Peyer's patch (tissue), 4 donors: ENCODE results near the gene CEMIP.

Experiments used
- POLR2A ChIP-seq, 2 donors: fragments of 450-650 bp; IDR thresholded peaks; one replicate each; pipeline ENCODE4 v1.5.1; 2017; ENCODE audit warnings: antibody characterized with exemption in 2 of 2, mild to moderate bottlenecking in 2 of 2, moderate library complexity in 2 of 2
- TF ChIP-seq, protein P1 (sequence below), 6 experiments: fragments of 450-650 bp in 4 of 6; fragments of 200-600 bp in 2 of 6; sonication (generic) in 1 of 6; IDR thresholded peaks; one replicate each; pipeline ENCODE4 v1.5.1; 2017 to 2019; ENCODE audit warnings: antibody characterized with exemption in 6 of 6, mild to moderate bottlenecking in 3 of 6, moderate library complexity in 1 of 6

DNA sequence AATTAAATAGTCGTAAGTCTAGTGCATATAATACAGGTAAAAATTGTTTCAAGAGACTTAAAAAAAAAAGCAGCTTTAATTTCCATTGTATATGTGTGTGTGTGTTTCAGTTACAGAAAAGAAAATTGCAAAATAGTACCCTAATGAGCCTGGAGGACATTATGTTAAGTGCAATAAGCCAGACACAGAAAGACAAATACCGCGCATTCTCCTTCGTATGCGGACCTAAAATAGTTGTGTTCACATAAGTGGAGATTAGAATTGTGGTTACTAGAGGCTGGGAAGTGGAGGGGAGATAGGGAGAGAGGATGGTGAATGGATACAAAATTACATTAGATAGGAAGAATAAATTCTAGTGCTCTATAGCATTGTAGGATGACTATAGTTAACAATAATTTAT lies 206.8 kb downstream of the CEMIP start:
- TF ChIP-seq POLR2A (IDR thresholded peaks at IDR 0.05) = no peak
- TF ChIP-seq, protein P1, sequence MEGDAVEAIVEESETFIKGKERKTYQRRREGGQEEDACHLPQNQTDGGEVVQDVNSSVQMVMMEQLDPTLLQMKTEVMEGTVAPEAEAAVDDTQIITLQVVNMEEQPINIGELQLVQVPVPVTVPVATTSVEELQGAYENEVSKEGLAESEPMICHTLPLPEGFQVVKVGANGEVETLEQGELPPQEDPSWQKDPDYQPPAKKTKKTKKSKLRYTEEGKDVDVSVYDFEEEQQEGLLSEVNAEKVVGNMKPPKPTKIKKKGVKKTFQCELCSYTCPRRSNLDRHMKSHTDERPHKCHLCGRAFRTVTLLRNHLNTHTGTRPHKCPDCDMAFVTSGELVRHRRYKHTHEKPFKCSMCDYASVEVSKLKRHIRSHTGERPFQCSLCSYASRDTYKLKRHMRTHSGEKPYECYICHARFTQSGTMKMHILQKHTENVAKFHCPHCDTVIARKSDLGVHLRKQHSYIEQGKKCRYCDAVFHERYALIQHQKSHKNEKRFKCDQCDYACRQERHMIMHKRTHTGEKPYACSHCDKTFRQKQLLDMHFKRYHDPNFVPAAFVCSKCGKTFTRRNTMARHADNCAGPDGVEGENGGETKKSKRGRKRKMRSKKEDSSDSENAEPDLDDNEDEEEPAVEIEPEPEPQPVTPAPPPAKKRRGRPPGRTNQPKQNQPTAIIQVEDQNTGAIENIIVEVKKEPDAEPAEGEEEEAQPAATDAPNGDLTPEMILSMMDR (IDR thresholded peaks at IDR 0.05) = no peak
